SK-N-SH treated with all-trans-retinoic acid at 6 μM for 48 hours (cell line): ENCODE measurements around the gene UST.

Experiments used
- ATAC-seq: fragments of 200-7000 bp; cut with Tn5 transposase; 3 replicates; pipeline ENCODE4 v1.9.1; 2020; ENCODE audit warnings: mild to moderate bottlenecking, moderate library complexity
- ARNTL ChIP-seq: fragments of 450-650 bp; formaldehyde crosslinking; IDR thresholded peaks from 2 replicates; pipeline ENCODE4 v1.5.0; 2020; ENCODE audit warnings: low read depth, mild to moderate bottlenecking, moderate library complexity, borderline replicate concordance
- BACH2 ChIP-seq: fragments of 250-450 bp; sonication (Bioruptor Pico); IDR thresholded peaks from 2 replicates; pipeline ENCODE4 v1.9.0; 2021; ENCODE audit warnings: mild to moderate bottlenecking, borderline replicate concordance
- CSDC2 ChIP-seq: fragments of 250-450 bp; sonication (Bioruptor Pico); IDR thresholded peaks from 2 replicates; pipeline ENCODE4 v1.5.0; 2020; ENCODE audit warnings: mild to moderate bottlenecking, moderate library complexity
- CSRNP3 ChIP-seq: fragments of 250-450 bp; sonication (Bioruptor Pico); IDR thresholded peaks from 2 replicates; pipeline ENCODE4 v1.5.1; 2021; ENCODE audit warnings: mild to moderate bottlenecking, moderate library complexity
- ESRRG ChIP-seq: fragments of 250-450 bp; sonication (Bioruptor Pico); IDR thresholded peaks from 2 replicates; pipeline ENCODE4 v1.6.1; 2021; ENCODE audit warnings: mild to moderate bottlenecking
- GLIS3 ChIP-seq: fragments of 250-450 bp; sonication (Bioruptor Pico); IDR thresholded peaks from 2 replicates; pipeline ENCODE4 v1.5.0; 2020; ENCODE audit warnings: mild to moderate bottlenecking, moderate library complexity
- ISL1 ChIP-seq: fragments of 250-450 bp; sonication (Bioruptor Pico); IDR thresholded peaks from 2 replicates; pipeline ENCODE4 v2.1.2; 2022; ENCODE audit warnings: mild to moderate bottlenecking, moderate library complexity
- OSR1 ChIP-seq: fragments of 250-450 bp; sonication (Bioruptor Pico); IDR thresholded peaks from 2 replicates; pipeline ENCODE4 v1.8.0; 2022; ENCODE audit warnings: moderate library complexity, mild to moderate bottlenecking, inconsistent platforms
- POU6F1 ChIP-seq: fragments of 250-450 bp; sonication (Bioruptor Pico); IDR thresholded peaks from 2 replicates; pipeline ENCODE4 v1.8.0; 2021; ENCODE audit warnings: low read depth, mild to moderate bottlenecking, moderate library complexity, borderline replicate concordance
- PPARA ChIP-seq: fragments of 250-450 bp; sonication (Bioruptor Pico); IDR thresholded peaks from 2 replicates; pipeline ENCODE4 v1.5.0; 2020; ENCODE audit warnings: mild to moderate bottlenecking, borderline replicate concordance
- RARB ChIP-seq: fragments of 250-450 bp; sonication (Bioruptor Pico); IDR thresholded peaks from 2 replicates; pipeline ENCODE4 v1.8.0; 2021; ENCODE audit warnings: mild to moderate bottlenecking, moderate library complexity
- SNAI2 ChIP-seq: fragments of 250-450 bp; sonication (Bioruptor Pico); IDR thresholded peaks from 2 replicates; pipeline ENCODE4 v1.5.0; 2020; ENCODE audit warnings: mild to moderate bottlenecking, moderate library complexity
- TCF4 ChIP-seq: fragments of 250-450 bp; sonication (Bioruptor Pico); IDR thresholded peaks from 2 replicates; pipeline ENCODE4 v1.8.0; 2021; ENCODE audit warnings: mild to moderate bottlenecking, moderate library complexity, borderline replicate concordance
- TOX ChIP-seq: fragments of 250-450 bp; sonication (Bioruptor Pico); IDR thresholded peaks from 2 replicates; pipeline ENCODE4 v1.8.0; 2021; ENCODE audit warnings: mild to moderate bottlenecking, moderate library complexity, borderline replicate concordance
- ZC3H10 ChIP-seq: fragments of 250-450 bp; sonication (Bioruptor Pico); IDR thresholded peaks from 2 replicates; pipeline ENCODE4 v1.5.1; 2021; ENCODE audit warnings: mild to moderate bottlenecking, moderate library complexity
- ZFP3 ChIP-seq: fragments of 250-450 bp; sonication (Bioruptor Pico); IDR thresholded peaks from 2 replicates; pipeline ENCODE4 v1.5.0; 2020; ENCODE audit warnings: mild to moderate bottlenecking, moderate library complexity
- ZFP30 ChIP-seq: fragments of 450-650 bp; formaldehyde crosslinking; IDR thresholded peaks from 2 replicates; pipeline ENCODE4 v1.5.0; 2022; ENCODE audit warnings: mild to moderate bottlenecking, moderate library complexity
- ZNF565 ChIP-seq: fragments of 450-650 bp; formaldehyde crosslinking; conservative IDR thresholded peaks from 2 replicates; pipeline ENCODE4 v1.5.0; 2020; ENCODE audit warnings: low read depth, mild to moderate bottlenecking, moderate library complexity
- ZNF70 ChIP-seq: fragments of 450-650 bp; formaldehyde crosslinking; IDR thresholded peaks from 2 replicates; pipeline ENCODE4 v1.5.0; 2020; ENCODE audit warnings: mild to moderate bottlenecking, moderate library complexity
- ZNF8 ChIP-seq: fragments of 450-650 bp; formaldehyde crosslinking; IDR thresholded peaks from 2 replicates; pipeline ENCODE4 v1.5.0; 2020; ENCODE audit warnings: mild to moderate bottlenecking, moderate library complexity
- TF ChIP-seq, protein P1 (sequence below): fragments of 250-450 bp; sonication (Bioruptor Pico); IDR thresholded peaks from 2 replicates; pipeline ENCODE4 v1.5.0; 2020; ENCODE audit warnings: mild to moderate bottlenecking, moderate library complexity
- TF ChIP-seq, protein P2 (sequence below): fragments of 250-450 bp; sonication (Bioruptor Pico); IDR thresholded peaks from 2 replicates; pipeline ENCODE4 v1.5.1; 2020; ENCODE audit warnings: low read depth, mild to moderate bottlenecking, moderate library complexity

The UST gene

DNA sequence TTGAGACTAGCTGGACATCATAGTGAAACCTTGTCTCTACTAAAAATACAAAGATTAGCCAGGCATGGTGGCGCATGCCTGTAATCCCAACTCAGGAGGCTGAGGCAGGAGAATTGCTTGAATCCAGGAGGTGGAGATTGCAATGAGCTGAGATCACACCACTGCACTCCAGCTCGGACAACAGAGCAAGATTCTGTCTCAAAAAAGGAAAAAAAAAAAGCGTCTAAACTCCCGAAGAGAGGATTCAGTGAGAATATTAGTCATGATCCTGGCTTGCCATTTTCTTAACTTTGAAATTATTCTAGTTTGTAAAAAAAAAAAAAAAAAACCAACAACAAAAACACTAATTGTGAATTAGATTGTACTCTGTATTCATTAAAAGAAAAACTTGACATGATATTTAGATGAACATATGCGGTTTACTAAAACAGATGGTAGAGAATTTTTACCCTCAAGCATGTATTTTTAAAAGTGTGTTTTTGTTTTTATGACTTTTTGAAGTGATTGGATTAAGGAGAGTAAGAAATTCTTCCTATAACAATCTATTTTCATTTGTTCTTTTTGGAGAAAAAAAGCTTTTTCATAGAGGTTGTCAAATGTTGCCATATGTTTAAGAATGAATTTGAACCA lies 80.7 kb downstream of the UST start:
- no peak for ATAC-seq
- TF ChIP-seq ZNF565 (no peak), CSDC2 (no peak), SNAI2 (no peak), ESRRG (no peak), CSRNP3 (CRISPR knock-in tag) (no peak), ZC3H10 (no peak), ISL1 (CRISPR knock-in tag) (no peak), PPARA (no peak), POU6F1 (CRISPR knock-in tag) (no peak), TCF4 (CRISPR knock-in tag) (no peak), ZFP3 (CRISPR knock-in tag) (no peak), ZFP30 (CRISPR knock-in tag) (no peak), BACH2 (CRISPR knock-in tag) (no peak), ZNF70 (CRISPR knock-in tag) (no peak), RARB (no peak), ARNTL (no peak), ZNF8 (CRISPR knock-in tag) (no peak), GLIS3 (CRISPR knock-in tag) (no peak)
- TF ChIP-seq, protein P1, sequence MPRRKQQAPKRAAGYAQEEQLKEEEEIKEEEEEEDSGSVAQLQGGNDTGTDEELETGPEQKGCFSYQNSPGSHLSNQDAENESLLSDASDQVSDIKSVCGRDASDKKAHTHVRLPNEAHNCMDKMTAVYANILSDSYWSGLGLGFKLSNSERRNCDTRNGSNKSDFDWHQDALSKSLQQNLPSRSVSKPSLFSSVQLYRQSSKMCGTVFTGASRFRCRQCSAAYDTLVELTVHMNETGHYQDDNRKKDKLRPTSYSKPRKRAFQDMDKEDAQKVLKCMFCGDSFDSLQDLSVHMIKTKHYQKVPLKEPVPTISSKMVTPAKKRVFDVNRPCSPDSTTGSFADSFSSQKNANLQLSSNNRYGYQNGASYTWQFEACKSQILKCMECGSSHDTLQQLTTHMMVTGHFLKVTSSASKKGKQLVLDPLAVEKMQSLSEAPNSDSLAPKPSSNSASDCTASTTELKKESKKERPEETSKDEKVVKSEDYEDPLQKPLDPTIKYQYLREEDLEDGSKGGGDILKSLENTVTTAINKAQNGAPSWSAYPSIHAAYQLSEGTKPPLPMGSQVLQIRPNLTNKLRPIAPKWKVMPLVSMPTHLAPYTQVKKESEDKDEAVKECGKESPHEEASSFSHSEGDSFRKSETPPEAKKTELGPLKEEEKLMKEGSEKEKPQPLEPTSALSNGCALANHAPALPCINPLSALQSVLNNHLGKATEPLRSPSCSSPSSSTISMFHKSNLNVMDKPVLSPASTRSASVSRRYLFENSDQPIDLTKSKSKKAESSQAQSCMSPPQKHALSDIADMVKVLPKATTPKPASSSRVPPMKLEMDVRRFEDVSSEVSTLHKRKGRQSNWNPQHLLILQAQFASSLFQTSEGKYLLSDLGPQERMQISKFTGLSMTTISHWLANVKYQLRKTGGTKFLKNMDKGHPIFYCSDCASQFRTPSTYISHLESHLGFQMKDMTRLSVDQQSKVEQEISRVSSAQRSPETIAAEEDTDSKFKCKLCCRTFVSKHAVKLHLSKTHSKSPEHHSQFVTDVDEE = no peak
- TF ChIP-seq, protein P2, sequence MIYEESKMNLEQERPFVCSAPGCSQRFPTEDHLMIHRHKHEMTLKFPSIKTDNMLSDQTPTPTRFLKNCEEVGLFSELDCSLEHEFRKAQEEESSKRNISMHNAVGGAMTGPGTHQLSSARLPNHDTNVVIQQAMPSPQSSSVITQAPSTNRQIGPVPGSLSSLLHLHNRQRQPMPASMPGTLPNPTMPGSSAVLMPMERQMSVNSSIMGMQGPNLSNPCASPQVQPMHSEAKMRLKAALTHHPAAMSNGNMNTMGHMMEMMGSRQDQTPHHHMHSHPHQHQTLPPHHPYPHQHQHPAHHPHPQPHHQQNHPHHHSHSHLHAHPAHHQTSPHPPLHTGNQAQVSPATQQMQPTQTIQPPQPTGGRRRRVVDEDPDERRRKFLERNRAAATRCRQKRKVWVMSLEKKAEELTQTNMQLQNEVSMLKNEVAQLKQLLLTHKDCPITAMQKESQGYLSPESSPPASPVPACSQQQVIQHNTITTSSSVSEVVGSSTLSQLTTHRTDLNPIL (CRISPR knock-in tag) = no peak

GRCh38 chr6:148828047-148828446 lies 81.2 kb downstream of the UST start:
- no peak for ATAC-seq
- no peak for TF ChIP-seq BACH2 (CRISPR knock-in tag)
- no peak for TF ChIP-seq ISL1 (CRISPR knock-in tag)
- no peak for TF ChIP-seq SNAI2
- no peak for TF ChIP-seq TCF4 (CRISPR knock-in tag)
- no peak for TF ChIP-seq TOX (CRISPR knock-in tag)
- no peak for TF ChIP-seq RARB
- no peak for TF ChIP-seq POU6F1 (CRISPR knock-in tag)
- TF ChIP-seq OSR1 (CRISPR knock-in tag) = no peak
- no peak for TF ChIP-seq ZFP30 (CRISPR knock-in tag)
- TF ChIP-seq, protein P1 = no peak
- no peak for TF ChIP-seq CSDC2
- TF ChIP-seq PPARA = no peak
- TF ChIP-seq ARNTL = no peak
- TF ChIP-seq ZNF70 (CRISPR knock-in tag) = no peak
- TF ChIP-seq ZNF565 = no peak
- TF ChIP-seq, all 23 proteins: peak for 0
